Measurements from ENCODE around the gene SLC6A18.

DNA sequence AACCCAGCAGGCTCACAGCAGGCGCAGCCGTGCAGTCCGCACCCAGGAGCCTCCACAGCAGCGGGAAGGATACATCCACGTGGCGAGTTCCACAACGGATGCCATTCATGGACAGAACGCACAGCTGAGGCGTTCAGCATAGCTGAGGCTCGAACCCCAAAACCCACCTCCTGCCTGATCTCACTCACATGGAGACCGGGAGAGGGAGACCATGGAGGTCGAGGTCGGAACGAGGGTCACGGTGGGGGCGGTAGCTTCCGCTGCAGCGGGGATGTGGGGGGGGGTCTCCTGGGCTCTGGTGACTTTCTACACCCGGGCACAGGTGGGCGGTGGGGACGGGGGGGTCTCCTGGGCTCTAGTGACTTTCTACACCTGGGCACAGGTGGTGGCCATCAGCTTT lies 52.1 kb downstream of the SLC6A18 start:
- TF ChIP-seq CTCF (conservative IDR thresholded peaks at IDR 0.05), result no peak
- no peak for TF ChIP-seq ZFX (IDR thresholded peaks at IDR 0.05)
